Measurements from ENCODE around the gene AMBRA1.
"Not testable (repeated sequence)": the region's sequence is repeated elsewhere in the genome, so short reads cannot be mapped to it uniquely, and the experiment has no call there.

AMBRA1 gene

GRCh38 chr11:46616551-46617133, 22.8 kb upstream of the AMBRA1 start:
- DNase-seq, result no peak

DNA sequence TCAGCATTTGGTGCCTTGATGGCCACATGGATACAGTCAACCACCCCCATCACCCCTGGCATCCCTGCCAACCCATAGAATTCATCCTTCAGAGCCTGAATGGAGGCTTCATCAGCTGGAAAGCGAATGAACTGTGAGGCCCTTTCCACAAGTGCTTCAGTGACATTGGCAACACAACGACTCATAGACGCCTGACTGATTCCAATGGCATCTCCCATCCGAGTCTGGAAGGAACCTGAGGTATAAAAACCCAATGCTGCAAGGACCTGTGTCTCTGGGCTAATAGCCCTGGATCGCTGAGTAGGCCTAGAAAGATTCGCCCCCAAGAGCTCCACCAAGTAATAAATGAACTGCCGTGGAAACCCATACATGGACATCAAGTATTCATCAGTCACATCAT, 21.9 kb upstream of the AMBRA1 start:
- DNase-seq, result peak; percentile 33

GRCh38 chr11:46612326-46612725, 18.5 kb upstream of the AMBRA1 start:
- no peak for DNase-seq

DNA sequence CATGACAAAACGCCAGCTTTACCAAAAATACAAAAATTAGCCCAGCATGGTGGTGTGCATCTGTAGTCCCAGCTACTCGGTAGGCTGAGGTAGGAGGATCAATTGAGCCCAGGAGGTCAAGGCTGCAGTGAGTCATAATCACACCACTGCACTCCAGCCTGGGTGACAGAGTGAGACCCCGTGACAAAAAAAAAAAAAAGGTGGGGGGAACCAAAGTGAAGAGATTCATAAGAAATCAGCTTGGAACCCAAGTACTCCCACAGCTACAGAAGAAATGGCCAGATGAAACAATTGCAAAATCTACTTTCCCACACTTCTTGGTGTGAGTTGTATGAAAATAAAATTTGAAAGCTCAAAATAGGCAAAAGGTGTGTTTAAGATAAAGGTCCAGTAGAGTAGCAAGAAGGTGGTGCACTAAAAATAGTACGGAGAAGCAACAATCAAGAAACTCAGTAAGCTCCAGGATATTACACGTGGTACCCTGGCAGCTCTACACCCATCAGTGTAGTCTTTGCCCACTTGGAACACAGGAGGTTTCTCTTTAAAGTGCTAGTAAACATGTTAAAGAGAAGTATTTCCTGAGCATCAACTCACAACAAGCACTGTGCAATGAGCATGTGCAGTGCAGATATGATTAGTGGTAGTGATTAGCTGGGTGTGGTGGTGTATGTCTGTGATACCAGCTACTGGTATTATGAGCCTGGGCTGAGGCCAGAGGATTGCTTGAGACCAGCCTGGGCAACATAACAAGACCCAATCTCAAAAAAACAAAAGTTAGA, 17.9 kb upstream of the AMBRA1 start:
- DNase-seq, result no peak

DNA sequence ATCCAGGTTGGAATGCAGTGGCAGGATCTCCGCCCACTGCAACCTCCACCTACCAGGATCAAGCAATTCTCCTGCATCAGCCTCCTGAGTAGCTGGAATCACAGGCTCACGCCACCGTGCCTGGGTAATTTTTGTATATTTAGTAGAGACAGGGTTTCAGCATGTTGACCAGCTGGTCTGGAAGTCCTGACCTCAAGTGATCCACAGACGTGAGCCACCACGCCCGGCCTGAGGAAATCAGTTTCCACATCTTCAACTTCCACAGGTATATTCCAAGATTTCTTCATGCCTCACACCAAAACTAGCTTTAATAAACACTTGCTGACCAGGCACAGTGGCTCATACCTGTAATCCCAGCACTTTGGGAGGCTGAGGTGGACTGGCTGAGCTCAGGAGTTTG, 15.6 kb upstream of the AMBRA1 start:
- no peak for DNase-seq

DNA sequence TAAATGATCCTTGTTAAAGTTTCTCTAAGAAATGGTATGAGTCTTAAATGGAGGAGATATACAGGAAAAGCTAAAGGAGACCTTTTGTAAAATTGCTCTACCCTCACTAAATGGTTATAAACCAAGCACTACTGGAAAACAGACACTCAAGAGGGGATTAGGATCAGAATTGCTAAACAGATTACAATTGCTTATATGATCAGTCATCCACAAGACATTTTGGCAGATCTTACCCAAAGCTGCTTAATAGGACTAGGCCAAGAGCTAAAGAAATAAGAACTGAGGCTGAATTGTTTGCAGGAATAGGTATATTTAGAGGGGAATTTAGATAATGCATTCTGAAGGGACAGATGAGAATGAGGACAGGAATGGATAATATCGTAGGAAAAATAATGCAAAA, 13.7 kb upstream of the AMBRA1 start:
- no peak for DNase-seq

GRCh38 chr11:46604796-46605195, 11.0 kb upstream of the AMBRA1 start:
- DNase-seq, result no peak

DNA sequence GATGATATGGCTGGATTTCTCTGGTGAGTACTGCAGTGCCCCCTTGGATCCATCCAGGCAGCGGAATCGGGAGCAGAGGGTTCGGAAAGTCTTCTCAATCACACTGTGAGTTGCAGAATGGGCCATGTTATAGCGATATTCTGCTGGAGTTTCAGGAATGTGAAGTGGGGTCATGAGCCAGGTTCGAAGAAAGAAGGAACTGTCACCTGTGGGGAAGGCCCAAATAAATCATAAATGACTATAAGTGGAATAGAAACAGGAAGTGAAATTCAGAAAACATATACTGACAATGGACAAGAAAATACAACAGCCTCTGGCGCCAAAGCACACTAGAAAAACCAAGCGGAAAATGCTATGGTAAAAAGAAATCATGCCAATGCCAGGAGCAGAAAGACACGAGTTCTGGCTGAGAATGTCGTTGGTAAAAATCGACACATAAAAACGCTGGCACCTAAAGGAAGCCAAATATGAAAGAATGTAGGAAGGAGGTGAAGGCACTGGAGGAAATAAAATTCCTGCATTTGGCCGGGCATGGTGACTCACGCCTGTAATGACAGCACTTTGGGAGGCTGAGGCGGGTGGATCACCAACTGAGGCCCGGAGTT, 10.0 kb upstream of the AMBRA1 start:
- no peak for DNase-seq

- DNase-seq, result no peak
These were observed 7.3 kb upstream of the AMBRA1 start for GRCh38 chr11:46601129-46601528.

GRCh38 chr11:46600194-46600960, 6.6 kb upstream of the AMBRA1 start:
- DNase-seq, result no peak

DNA sequence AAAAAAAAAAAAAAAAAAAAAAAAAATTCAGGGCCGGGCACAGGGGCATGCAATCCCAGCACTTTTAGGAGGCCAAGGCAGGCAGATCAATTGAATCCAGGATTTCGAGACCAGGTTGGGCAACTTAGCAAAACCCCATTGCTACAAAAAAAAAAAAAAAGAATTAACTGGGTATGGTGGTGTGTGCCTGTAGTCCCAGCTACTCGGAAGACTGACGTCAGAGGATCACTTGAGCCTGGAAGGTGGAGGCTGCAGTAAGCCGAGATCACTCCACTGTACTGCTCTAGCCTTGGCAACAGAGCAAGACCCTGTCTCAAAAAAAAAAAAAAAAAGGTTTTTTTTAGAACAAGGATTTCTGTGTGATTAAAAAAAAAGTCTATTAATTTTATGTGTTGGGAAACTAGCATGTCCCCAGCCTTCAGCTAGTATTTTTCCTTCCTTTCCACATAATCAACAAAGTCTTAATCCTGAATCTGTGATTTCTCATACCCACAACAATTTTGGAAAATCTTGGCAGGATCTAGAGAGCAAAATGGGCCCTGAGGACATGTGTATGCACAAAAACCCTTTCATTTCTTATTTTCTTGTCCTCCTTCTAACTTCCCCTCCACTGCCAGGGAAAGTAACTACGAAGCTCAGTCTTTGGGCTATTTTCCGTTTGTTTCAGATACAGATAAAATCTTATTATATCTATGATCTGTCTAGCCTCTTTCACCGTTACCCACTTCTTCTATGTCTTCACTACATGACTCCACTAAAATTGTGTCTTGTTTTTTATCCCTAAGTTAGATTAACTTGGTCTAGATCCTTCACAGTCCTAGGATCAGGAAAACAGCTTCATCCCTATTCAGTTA, 5.7 kb upstream of the AMBRA1 start:
- no peak for DNase-seq

GRCh38 chr11:46597609-46598219, 3.9 kb upstream of the AMBRA1 start:
- DNase-seq, result peak; percentile 8

DNA sequence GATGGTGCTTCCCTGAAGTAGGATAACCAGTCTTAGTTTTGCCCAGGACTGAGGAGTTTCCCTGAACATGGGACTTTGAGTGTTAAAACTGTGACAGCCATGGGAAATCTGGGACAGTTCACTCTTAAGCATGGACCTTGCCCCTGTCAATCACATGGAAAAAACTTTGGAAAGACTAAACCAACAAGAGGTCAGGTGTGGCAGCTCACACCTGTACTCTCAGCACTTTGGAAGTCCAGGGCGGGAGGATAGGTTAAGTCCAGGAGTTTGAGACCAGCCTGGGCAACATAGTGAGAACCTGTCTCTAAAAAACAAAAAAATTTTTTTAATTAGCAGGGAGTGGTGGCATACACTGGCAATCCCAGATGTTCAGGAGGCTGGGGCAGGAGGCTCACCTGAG, 3.3 kb upstream of the AMBRA1 start:
- DNase-seq, result no peak

GRCh38 chr11:46594785-46595184, 962 bp upstream of the AMBRA1 start:
- no peak for DNase-seq

- no peak for DNase-seq
These were observed 514 bp upstream of the AMBRA1 start for GRCh38 chr11:46594374-46594700.

DNA sequence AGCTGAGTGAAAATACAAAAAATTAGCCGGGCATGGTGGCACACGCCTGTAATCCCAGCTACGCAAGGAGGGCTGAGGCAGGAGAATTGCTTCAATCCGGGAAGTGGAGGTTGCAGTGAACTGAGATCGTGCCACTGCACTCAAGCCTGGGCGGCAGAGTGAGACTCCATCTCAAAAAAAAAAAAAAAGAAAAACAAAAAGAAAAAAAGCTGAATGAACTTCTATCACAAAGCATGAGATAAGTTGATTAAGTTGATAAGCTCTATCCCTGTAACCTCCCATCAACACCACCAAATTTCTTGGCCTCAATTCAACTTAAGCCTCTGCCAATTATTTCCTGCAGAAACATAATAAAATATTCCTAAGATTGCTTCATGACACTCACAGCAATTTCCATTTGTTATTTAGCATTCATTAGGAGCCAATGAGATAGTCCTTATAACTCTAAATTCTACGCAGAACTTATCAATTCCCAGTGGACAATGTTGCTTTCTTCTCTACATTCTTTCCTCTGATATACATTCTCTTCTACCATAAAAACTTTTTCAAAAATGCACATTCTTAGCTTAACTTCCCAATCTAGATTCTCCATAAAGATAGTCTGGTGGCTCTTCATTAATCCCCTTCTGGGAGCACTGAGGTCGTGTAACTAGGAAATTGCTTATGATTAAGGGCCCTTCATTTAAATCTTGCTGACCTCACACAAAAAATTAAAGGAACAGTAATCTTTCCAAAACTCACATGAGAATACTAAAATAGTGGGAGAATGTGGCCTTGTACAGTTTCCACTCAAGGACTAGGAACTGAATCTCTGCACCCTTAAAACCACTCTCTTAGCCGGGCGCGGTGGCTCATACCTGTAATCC, 2.9 kb downstream of the AMBRA1 start:
- no peak for DNase-seq

GRCh38 chr11:46588915-46589314, 4.9 kb downstream of the AMBRA1 start:
- DNase-seq, result no peak

DNA sequence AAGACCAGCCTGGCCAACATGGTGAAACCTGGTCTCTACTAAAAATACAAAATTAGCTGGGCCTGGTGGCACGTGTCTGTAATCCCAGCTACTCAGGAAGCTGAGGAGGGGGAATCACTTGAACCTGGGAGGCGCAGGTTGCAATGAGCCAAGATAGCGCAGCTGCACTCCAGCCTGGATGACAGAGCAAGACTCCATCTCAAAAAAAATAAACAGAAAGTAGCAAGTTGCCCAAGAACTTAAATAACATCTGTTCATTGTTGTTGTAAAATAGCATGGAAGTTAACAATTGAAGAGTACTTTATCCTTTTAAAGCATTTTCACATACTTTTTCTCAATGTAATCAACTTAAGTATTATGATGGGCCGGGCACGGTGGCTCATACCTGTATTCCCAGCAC, 5.7 kb downstream of the AMBRA1 start:
- DNase-seq, result no peak

DNA sequence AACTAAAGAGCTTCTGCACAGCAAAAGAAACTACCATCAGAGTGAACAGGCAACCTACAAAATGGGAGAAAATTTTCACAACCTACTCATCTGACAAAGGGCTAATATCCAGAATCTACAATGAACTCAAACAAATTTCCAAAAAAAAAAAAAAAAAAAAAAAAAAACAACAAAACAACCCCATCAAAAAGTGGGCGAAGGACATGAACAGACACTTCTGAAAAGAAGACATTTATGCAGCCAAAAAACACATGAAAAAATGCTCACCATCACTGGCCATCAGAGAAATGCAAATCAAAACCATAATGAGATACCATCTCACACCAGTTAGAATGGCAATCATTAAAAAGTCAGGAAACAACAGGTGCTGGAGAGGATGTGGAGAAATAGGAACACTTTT, 10.3 kb downstream of the AMBRA1 start:
- not testable (repeated sequence) for DNase-seq

GRCh38 chr11:46582588-46582987, 11.2 kb downstream of the AMBRA1 start:
- no peak for DNase-seq

DNA sequence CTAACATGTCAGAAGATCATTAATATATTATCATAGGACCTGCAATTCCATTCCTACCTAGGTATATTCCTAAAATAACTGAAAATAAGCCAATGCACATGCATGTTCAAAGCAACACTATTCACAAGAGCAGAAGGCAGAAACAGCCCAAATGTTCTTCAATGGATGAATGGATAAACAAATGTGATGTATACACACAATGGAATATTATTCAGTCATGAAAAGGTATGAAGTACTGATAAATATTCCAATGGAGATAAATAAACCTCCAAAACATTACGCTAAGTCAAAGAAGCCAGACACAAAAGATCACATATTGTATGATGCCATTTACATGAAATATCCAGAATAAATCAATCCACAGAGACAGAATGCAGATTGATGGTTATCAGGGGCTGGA, 16.8 kb downstream of the AMBRA1 start:
- no peak for DNase-seq
